H1 (cell line): ENCODE measurements around the gene FBXW8. TPM values are rescaled to one million over a fixed set of nuclear protein-coding genes. Genes with fewer than 3 reads are reported as not detected.

Experiments
- BACH1 ChIP-seq: IDR thresholded peaks from 2 replicates; pipeline ENCODE4 v1.6.1; 2012; ENCODE audit warnings: low read length, improper control_type of control experiment
- BCL11A ChIP-seq, 2 experiments: IDR thresholded peaks; one replicate each; pipeline ENCODE4 v1.6.1; 2011; ENCODE audit warnings: low read depth in 2 of 2, low read length in 2 of 2, mild to moderate bottlenecking in 2 of 2
- EZH2 ChIP-seq: fragments of 200-600 bp; sonication (generic); IDR thresholded peaks from 2 replicates; pipeline ENCODE4 v1.7.1; 2012; ENCODE audit warnings: low read depth, mild to moderate bottlenecking, moderate library complexity, low read length, inconsistent platforms; ENCODE audit not compliant: severe bottlenecking
- HDAC2 ChIP-seq, 2 experiments: fragments of 300-600 bp in 1 of 2; sonication (generic) in 1 of 2; IDR thresholded peaks; 2 replicates each; pipeline ENCODE4 v1.6.1; 2011 to 2012; ENCODE audit warnings: low read depth in 2 of 2, low read length in 2 of 2, mild to moderate bottlenecking in 2 of 2, moderate library complexity in 2 of 2, borderline replicate concordance in 1 of 2, inconsistent platforms in 1 of 2
- MAFK ChIP-seq: IDR thresholded peaks from 2 replicates; pipeline ENCODE4 v1.6.1; 2012; ENCODE audit warnings: low read depth, mild to moderate bottlenecking, improper control_type of control experiment, low read length
- SP1 ChIP-seq: IDR thresholded peaks from 2 replicates; pipeline ENCODE4 v1.6.1; 2011; ENCODE audit warnings: low read depth, low read length
- TAF7 ChIP-seq: optimal IDR thresholded peaks from 2 replicates; pipeline ENCODE3; 2011; ENCODE audit warnings: low read depth, mild to moderate bottlenecking, inconsistent platforms, low read length, moderate library complexity, borderline replicate concordance
- polyA plus RNA-seq, 7 experiments: library from polyadenylated mRNA; depleted of rRNA in 3 of 7; stranded (reverse) in 5 of 7; unstranded in 2 of 7; fragments of >200 nt in 5 of 7; fragments of 200-250 nt in 2 of 7; gene quantifications; 1 replicate in 5 of 7; 2 replicates in 1 of 7; 4 replicates in 1 of 7; pipeline versions ENCODE4 v1.2.1 to v1.2.3, GENCODE V29; 2011 to 2013; ENCODE audit warnings: missing spikeins in 2 of 7, mixed read lengths in 2 of 7
- total RNA-seq: library from RNA; stranded (reverse); fragmentation: NEBNext Ultra II Directional; extraction: Animal tissue kit (Norgen Biotek cat#: 25700); gene quantifications from 2 replicates; pipeline ENCODE4 v1.2.1, GENCODE V29; 2021
- TF ChIP-seq, protein P1 (sequence below): fragments of 300-600 bp; sonication (generic); IDR thresholded peaks from 2 replicates; pipeline ENCODE4 v1.7.1; 2012; ENCODE audit warnings: low read length, moderate library complexity, mild to moderate bottlenecking, inconsistent platforms; ENCODE audit not compliant: insufficient replicate concordance

The FBXW8 gene
- total and polyA plus RNA-seq, 2 of the 8 experiments (the other 6 are each of a cell fraction or from before 2014, with no cell fraction given): 15.8 to 16.0 TPM

DNA sequence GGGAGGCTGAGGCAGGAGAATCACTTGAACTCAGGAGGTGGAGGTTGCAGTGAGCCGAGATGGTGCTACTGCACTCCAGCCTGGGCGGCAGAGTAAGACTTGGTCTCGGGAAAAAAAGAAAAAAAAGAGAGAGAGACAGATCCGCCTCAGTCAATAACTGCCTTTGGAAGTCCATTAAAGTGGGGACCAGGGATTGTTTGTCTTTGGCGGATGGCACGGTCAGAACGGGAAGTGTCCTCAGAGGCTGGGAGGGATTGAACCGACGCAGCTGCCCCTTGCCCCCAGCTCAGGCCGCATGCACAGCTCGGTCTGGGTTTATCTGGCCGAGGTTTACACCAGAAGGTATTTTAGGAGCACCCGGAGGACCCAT is 134.0 kb downstream of the FBXW8 start (continued):
- TF ChIP-seq, protein P1, sequence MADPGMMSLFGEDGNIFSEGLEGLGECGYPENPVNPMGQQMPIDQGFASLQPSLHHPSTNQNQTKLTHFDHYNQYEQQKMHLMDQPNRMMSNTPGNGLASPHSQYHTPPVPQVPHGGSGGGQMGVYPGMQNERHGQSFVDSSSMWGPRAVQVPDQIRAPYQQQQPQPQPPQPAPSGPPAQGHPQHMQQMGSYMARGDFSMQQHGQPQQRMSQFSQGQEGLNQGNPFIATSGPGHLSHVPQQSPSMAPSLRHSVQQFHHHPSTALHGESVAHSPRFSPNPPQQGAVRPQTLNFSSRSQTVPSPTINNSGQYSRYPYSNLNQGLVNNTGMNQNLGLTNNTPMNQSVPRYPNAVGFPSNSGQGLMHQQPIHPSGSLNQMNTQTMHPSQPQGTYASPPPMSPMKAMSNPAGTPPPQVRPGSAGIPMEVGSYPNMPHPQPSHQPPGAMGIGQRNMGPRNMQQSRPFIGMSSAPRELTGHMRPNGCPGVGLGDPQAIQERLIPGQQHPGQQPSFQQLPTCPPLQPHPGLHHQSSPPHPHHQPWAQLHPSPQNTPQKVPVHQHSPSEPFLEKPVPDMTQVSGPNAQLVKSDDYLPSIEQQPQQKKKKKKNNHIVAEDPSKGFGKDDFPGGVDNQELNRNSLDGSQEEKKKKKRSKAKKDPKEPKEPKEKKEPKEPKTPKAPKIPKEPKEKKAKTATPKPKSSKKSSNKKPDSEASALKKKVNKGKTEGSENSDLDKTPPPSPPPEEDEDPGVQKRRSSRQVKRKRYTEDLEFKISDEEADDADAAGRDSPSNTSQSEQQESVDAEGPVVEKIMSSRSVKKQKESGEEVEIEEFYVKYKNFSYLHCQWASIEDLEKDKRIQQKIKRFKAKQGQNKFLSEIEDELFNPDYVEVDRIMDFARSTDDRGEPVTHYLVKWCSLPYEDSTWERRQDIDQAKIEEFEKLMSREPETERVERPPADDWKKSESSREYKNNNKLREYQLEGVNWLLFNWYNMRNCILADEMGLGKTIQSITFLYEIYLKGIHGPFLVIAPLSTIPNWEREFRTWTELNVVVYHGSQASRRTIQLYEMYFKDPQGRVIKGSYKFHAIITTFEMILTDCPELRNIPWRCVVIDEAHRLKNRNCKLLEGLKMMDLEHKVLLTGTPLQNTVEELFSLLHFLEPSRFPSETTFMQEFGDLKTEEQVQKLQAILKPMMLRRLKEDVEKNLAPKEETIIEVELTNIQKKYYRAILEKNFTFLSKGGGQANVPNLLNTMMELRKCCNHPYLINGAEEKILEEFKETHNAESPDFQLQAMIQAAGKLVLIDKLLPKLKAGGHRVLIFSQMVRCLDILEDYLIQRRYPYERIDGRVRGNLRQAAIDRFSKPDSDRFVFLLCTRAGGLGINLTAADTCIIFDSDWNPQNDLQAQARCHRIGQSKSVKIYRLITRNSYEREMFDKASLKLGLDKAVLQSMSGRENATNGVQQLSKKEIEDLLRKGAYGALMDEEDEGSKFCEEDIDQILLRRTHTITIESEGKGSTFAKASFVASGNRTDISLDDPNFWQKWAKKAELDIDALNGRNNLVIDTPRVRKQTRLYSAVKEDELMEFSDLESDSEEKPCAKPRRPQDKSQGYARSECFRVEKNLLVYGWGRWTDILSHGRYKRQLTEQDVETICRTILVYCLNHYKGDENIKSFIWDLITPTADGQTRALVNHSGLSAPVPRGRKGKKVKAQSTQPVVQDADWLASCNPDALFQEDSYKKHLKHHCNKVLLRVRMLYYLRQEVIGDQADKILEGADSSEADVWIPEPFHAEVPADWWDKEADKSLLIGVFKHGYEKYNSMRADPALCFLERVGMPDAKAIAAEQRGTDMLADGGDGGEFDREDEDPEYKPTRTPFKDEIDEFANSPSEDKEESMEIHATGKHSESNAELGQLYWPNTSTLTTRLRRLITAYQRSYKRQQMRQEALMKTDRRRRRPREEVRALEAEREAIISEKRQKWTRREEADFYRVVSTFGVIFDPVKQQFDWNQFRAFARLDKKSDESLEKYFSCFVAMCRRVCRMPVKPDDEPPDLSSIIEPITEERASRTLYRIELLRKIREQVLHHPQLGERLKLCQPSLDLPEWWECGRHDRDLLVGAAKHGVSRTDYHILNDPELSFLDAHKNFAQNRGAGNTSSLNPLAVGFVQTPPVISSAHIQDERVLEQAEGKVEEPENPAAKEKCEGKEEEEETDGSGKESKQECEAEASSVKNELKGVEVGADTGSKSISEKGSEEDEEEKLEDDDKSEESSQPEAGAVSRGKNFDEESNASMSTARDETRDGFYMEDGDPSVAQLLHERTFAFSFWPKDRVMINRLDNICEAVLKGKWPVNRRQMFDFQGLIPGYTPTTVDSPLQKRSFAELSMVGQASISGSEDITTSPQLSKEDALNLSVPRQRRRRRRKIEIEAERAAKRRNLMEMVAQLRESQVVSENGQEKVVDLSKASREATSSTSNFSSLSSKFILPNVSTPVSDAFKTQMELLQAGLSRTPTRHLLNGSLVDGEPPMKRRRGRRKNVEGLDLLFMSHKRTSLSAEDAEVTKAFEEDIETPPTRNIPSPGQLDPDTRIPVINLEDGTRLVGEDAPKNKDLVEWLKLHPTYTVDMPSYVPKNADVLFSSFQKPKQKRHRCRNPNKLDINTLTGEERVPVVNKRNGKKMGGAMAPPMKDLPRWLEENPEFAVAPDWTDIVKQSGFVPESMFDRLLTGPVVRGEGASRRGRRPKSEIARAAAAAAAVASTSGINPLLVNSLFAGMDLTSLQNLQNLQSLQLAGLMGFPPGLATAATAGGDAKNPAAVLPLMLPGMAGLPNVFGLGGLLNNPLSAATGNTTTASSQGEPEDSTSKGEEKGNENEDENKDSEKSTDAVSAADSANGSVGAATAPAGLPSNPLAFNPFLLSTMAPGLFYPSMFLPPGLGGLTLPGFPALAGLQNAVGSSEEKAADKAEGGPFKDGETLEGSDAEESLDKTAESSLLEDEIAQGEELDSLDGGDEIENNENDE: no peak
- TF ChIP-seq MAFK (no peak), HDAC2 (IDR thresholded peaks at IDR 0.05; ENCODE audit: borderline replicate concordance in 1 of 2, low read depth in 2 of 2, low read length in 2 of 2) (no peak), SP1 (no peak), EZH2 (no peak), BCL11A (IDR thresholded peaks at IDR 0.05; ENCODE audit: low read depth in 2 of 2, low read length in 2 of 2) (no peak), TAF7 (no peak), BACH1 (no peak)
